Hematopoietic multipotent progenitor cell treated with erythropoietin and hydrocortisone succinate and interleukin-3 and kit ligand, for 6 days (in vitro differentiated cells): Measurements from ENCODE around the gene HIBADH.

ENCODE experiments used
- DNase-seq: peaks from one replicate; pipeline ENCODE4 v3.0.0-alpha.2; 2015

HIBADH gene

DNA sequence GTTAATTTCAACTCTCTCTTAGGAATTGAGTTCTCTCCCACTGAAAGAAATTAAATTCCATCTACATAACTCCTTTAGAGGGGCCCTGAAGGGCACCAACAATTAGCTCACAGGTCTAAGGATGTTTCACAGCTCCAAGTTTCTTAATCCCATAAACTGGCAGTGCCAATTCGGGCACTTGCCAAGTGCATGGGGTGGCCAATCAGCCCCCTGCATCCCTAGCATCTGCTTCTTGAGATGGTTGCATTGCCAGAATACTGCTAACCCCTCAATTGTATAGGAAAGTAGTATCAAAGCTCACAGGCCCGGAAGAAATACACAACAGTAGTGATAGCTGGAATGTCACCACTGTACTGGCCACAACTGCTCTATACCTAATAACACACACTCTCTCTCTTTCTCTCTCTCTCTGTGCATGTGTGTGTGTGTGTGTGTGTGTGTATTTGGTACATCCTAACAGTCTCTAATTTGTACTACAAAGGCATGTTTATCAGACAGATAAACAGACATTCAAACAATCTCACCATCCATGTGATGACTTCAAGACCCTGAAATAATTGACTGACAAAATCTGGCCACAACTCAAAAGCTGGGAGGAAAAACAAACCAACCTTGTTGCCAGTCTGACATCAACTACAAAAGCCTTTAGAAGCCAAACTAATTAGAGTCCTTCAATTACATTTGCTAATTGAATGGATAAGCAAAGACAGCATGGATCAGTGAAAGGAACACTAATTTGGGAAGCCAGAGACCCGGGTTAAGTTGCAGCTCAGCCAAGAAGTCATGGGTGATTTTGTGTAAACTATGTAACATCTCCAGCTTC lies 27.8 kb downstream of the HIBADH start:
- DNase-seq = no peak

DNA sequence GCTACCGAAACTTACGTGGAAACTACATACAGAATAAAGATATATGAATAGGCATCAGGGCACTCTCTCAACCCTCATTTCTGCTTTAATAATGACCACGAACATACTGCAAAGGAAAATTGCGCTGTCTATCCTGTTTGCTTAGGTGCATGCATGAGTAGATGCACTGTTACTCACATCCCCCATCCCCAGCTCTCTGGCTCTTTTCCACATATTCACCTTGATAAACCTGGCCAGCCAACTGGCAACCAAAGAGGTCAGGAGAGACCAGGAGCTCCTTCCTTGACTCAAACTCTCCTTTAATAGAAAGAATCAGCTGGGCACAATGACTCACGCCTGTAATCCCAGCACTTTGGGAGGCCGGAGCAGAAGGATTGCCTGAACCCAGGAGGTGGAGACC lies 29.6 kb downstream of the HIBADH start:
- no peak for DNase-seq

DNA sequence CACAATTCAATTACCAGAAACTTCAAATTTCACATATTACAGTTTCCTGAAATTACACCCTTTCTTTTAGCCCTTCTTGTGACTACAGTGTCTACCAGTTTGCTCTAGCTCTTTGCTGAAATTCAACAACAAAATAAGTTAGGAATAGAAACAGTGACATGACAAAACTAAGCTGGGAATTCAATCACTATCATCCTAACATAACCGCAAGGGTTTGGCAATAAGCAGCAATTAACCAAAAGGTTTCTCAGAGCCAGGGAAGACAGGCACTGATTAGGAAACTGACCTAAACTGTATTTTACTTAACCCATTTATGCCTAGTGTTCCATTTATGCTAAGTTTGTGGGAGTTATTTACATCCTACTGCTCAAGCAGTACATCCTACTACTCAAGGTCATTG lies 31.3 kb downstream of the HIBADH start:
- no peak for DNase-seq

DNA sequence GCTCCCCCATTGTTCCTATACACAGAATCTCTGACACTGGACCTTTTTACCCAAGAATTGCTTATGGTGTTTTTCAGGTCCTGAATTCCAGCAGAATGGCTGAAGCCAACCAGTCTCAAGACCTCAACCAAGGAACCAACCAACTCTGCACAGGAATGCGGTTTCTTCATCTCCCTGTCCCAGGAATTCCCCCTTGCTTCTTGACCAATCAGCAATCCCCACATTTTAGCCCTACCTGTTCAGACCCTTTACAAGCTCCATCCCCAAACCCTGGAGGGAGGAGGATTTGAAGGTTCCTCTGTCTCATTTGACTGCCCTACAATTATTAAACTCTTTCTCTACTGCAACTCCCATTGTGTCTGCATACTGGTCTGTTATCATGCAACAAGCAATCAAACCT lies 35.5 kb downstream of the HIBADH start:
- no peak for DNase-seq

DNA sequence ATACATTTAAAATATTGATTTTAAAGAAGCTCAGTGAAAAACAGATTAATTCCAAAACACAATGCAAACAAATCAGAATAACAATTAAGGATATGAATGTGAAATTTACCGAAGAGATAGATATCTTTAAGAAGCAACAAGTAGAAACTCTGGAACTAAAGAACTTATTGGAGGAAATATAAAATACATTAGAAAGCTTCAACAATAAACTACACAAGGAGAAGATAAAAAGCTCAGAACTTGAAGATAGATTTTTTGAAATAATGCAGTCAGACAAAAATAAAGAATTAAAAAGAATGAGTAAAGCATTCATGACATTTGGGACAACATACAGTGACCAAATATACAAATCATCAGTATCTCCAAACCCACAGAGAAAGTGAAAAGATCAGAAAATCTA lies 43.2 kb downstream of the HIBADH start:
- no peak for DNase-seq

DNA sequence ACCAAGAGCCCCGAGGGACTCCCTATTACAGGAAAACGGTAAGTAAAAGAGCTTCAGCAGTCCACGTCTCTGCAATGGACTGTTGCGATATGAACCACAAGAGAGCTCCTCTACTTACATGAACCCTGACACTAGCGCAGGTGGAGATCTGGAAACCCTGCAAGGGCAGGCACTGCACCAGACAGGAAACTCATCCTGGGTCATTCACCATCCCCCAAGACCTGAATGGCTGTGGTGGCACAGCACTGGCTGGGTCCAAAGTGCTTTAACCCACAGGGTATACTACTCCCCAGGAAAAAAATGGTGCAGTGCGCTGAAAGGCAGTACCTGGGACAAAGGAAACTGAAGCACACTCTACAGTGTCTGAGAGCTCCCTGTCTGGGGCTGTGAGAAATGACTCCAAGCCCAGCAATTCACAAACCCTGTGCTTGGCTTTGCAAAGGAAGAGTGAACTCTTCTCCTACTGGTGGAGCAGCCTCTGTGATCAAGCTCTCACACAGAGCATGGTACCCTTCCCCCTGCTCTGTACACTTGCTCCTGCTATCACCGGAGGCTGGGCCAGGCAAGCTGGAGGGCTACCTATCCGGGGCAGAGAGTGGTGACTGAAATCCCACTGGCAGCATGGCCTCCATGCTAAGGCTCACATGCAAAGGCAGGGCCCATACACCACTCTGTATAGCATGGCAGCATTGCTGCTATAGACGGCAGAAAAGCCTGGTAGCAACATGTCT lies 44.9 kb downstream of the HIBADH start:
- no peak for DNase-seq

DNA sequence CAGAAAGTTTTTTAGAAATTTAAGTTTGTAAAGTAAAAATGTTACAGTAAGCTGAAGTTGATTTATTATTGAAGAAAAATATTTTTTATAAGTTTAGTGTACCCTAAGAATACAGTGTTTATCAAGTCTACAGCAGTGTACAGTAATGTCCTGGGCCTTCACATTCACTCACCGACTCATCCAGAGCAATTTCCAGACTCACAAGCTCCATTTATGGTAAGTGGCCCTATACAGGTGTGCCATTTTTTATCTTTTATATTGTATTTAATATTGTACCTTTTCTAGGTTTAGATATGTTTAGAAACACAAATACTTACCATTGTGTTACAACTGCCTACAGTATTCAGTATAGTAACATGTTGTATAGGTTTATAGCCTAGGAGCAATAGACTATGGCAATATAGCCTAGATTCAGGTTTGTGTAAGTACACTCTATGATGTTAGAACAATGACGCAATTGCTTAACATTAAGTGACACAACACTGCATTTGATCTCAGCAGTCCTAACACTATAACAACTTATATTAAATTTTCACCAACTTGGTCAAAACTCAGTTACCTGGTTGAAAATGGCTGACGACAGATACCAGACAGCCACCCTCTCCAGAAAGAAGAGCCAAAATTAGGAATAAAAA lies 45.7 kb downstream of the HIBADH start:
- DNase-seq = no peak

GRCh38 chr7:27616186-27616491 lies 46.5 kb downstream of the HIBADH start:
- DNase-seq = no peak

DNA sequence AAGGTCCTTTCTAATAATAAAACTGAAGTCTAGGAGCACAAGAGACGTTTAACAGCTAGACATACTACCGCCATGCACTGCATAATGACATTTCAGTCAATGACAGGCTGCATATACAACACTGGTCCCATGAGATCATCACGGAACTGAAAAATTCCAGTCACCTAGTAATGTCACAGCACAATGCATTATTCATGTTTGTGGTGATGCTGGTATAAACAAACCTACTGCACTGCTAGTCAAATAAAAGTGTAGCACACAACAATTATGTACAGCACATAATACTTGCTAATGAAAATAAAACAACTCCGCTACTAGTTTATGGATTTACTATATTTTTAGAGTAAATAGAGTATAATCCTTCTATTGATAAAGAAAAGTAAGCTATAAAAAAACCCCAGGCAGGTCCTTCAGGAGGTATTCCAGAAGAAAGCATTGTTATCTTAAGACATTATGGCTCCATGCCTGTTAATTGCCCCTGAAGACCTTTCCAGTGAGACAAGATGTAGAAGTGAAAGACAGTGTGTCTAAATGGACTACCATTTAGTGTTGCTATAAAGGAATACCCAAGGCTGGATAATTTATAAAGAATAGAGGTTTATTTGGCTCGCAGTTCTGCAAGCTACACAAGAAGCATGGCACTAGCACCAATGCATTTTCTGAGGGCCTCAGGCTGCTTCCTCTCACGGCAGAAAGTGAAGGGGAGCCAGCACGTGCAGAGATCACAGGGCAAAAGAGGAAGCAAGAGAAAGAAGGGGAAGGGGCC lies 47.1 kb downstream of the HIBADH start:
- DNase-seq = no peak

- peak; percentile 43 for DNase-seq
These were observed 48.6 kb downstream of the HIBADH start for GRCh38 chr7:27614095-27614494.

- DNase-seq = no peak
These were observed 51.6 kb downstream of the HIBADH start for GRCh38 chr7:27611059-27611458.

- DNase-seq = peak; percentile 79
These were observed 53.7 kb downstream of the HIBADH start for GRCh38 chr7:27608776-27609495.

- no peak for DNase-seq
These were observed 55.5 kb downstream of the HIBADH start for GRCh38 chr7:27607210-27607606.

GRCh38 chr7:27606270-27607209 lies 56.1 kb downstream of the HIBADH start:
- no peak for DNase-seq

DNA sequence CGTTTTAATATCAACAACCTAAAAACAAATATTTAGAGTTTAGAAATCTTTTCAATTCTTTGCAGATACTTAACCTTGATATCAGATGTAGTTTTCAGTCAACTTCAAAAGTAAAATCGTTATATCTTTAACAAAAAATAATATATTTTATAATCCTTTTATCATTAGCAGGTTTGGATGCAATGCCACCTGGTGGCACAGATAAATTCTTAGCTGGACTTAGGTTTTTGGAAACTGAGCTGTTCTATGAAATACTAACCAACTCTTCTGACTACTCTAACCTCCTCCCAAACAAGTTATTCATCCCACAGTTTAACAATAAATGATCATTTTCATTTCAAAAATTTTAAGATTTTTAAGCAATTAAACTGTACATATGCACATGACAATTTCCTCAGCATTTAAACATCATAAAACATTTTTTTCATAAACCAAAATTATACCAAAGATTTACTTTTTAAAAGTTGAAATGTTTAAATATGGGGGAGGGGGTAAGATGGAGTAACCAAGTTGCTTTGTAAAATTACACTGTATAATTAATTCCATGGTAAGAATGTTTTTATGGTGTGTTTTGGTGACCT lies 56.9 kb downstream of the HIBADH start:
- DNase-seq = peak; percentile 51

DNA sequence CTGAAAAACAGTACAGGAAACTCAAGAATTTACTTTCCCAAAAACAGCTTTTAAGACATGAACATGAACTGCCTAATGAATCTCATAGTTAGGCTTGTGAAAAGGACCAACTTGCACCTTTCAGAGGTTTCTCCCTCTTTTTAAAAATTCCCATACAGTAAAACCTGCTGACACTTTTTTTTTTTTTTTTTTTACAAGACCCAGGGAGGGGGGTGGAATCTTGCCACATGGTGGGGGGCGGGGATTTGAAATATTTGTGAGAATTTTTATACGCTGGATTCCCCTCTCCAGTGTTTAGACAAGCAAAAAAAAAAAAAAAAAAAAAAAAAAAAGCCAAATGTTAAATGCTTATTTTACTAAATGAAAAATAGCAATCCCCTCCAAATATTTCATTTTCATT lies 57.4 kb downstream of the HIBADH start:
- no peak for DNase-seq

DNA sequence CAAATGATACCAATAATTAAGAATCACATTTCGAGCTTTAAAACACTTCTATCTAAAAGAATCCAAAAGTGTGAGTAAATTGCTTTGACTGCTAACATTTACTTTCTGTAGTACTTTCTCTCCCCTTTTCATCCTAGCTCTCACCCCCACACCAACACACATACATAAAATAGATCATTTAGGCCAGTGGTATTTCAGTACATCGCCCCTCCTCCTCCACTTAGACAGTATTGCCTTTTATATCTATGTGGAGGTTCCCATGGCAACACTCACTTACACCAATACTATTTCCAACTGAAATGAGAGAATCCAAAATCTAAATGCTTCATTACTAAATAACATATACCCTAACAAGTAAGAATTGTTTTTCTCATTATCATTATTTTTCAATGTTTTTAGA lies 58.9 kb downstream of the HIBADH start:
- no peak for DNase-seq

DNA sequence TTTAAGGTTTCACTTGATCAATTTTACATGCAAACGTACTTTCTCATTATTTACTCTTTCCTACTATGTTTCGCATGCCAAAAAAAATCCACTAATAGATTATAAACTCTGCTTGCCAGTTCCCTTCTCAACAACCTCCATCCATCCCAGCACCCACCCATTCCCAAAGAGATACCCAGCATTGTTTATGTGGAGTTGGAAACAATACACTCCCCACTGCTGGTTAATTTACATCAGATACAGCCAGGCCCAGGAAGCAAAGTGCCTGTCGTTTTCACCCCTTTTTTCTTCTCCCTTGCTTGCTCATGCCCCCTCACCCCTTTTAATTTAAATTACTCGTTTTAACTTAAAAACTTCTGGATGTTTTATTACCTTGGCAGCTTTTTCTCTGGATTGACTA lies 59.9 kb downstream of the HIBADH start:
- no peak for DNase-seq

DNA sequence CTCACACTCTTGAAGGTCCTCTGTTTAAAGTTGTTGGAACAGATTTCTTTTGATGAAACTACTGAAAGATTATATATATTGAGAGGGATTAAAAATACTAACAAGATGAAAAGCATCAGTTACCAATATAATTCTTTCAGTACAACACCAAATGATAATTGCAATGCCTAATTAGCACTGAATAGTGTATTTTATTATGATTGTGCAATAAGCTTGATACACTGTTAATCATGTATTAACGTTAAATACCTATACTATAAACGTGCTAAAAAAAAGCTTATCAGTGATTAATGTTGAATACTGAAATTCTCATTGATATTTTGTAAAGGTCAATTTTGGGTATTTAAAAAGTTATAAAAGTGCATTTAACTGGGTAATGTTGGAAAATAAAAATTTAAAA lies 61.5 kb downstream of the HIBADH start:
- no peak for DNase-seq

DNA sequence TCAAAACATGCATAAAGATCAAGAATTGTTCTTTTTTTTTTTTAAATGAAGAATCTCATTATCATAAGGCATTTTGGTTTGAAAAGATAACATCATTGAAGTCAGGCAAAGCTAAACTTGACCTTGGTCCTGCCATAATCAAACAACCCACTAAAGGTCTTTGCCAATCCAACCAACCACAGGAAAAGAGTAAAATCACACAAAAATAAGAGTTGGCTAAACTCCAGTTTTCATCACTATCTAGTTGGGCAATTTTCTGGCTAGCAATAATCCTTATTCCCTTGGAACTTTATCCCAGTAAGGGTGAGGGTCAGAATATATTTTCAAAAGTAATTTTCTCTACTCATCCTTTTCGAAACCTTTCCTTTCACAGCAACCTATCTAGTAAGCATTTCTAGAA lies 62.4 kb downstream of the HIBADH start:
- no peak for DNase-seq

DNA sequence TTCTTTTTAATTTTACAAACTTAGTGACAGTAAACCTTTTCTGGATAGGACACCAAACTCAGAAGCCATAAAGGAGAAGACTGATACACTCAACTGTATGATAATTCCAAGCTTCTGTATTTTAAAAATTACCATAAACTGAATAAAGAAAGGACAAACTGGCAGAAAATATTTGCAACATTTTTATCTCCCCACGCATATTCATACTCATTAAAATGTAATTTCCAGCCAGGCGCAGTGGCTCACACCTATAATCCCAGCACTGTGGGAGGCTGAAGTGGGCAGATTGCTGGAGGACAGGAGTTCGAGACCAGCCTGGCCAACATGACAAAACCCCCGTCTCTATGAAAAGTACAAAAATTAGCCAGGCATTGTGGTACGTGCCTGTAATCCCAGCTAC lies 67.7 kb downstream of the HIBADH start:
- no peak for DNase-seq
